HepG2 (cell line): ENCODE data around the gene PXDC1. TPM values are rescaled to one million over a fixed set of nuclear protein-coding genes. Genes with fewer than 3 reads are reported as not detected.

Experiments
- ATAC-seq: fragments of 200-7000 bp; cut with Tn5 transposase; 3 replicates; pipeline ENCODE4 v1.9.1; 2020; ENCODE audit warnings: mild to moderate bottlenecking, moderate library complexity
- BruUV-seq: library from RNA; stranded (reverse); fragments of 400-500 nt; replicated peaks from 2 replicates; lab custom pipeline; 2021; lab: Mats Ljungman, UMichigan
- CTCF ChIA-PET: fragments of 300-600 bp; formaldehyde crosslinking; extraction: SDS; loops from one replicate; lab custom pipeline; 2021; ENCODE audit warnings: low total read pairs, inconsistent platforms, low intra/inter-chr PET ratio; lab: Yijun Ruan, JAX
- POLR2A ChIA-PET: fragments of 350-600 bp; sonication (Branson Sonifier 250); formaldehyde crosslinking; loops from one replicate; lab custom pipeline; 2020; ENCODE audit warnings: antibody characterized with exemption, inconsistent platforms; lab: Yijun Ruan, JAX
- DNase-seq: peaks from one replicate; pipeline ENCODE4 v3.0.0-alpha.2; 2015; ENCODE audit warnings: low spot score
- FAIRE-seq: peaks from 3 replicates; lab custom pipeline; 2011; peaks lifted over from hg19 to GRCh38; lab: Jason Lieb, UNC
- H2AFZ ChIP-seq: one replicate; pipeline ENCODE4 v1.6.1; 2011; ENCODE audit warnings: low read length, inconsistent platforms
- H3K27ac ChIP-seq: fragments of 300-600 bp; 3 replicates; pipeline ENCODE4 v1.8.0; 2011; ENCODE audit warnings: mixed run types, mild to moderate bottlenecking, mixed read lengths, low read length, inconsistent platforms; ENCODE audit not compliant: insufficient read depth; ENCODE audit errors: extremely low read length
- H3K27me3 ChIP-seq, 2 experiments: fragments of 200-600 bp in 1 of 2; 2 replicates in 1 of 2; 3 replicates in 1 of 2; pipeline versions ENCODE4 v1.6.0 to v1.8.0; 2011; ENCODE audit warnings: low read length in 2 of 2, mild to moderate bottlenecking in 2 of 2, moderate library complexity in 2 of 2, inconsistent platforms in 1 of 2; ENCODE audit not compliant: insufficient read depth in 2 of 2, control insufficient read depth in 1 of 2
- H3K36me3 ChIP-seq, 2 experiments: fragments of 200-600 bp in 1 of 2; replicated peaks in 1 of 2; 2 replicates in 1 of 2; 3 replicates in 1 of 2; pipeline versions ENCODE4 v1.5.1 to v1.8.0; 2011; ENCODE audit warnings: low read length in 2 of 2, inconsistent platforms in 1 of 2; ENCODE audit not compliant: insufficient read depth in 2 of 2, control insufficient read depth in 1 of 2
- H3K4me1 ChIP-seq: 2 replicates; pipeline ENCODE4 v1.5.1; 2012; ENCODE audit warnings: low read length, inconsistent platforms; ENCODE audit not compliant: insufficient read depth
- H3K4me2 ChIP-seq: 2 replicates; pipeline ENCODE4 v1.6.0; 2011; ENCODE audit warnings: low read depth, low read length, inconsistent platforms
- H3K4me3 ChIP-seq, 3 experiments: fragments of 200-600 bp in 1 of 3; sonication (generic), shearing (Covaris generic) in 1 of 3; replicated peaks in 1 of 3; 2 replicates each; pipeline ENCODE4 v1.5.1; 2011 to 2016; ENCODE audit warnings: low read length in 3 of 3, inconsistent platforms in 2 of 3, low read depth in 2 of 3, mild to moderate bottlenecking in 2 of 3, control low read depth in 1 of 3, mixed read lengths in 1 of 3; ENCODE audit not compliant: insufficient read depth in 1 of 3
- H3K79me2 ChIP-seq: one replicate; pipeline ENCODE4 v1.6.1; 2011; ENCODE audit warnings: low read length, inconsistent platforms; ENCODE audit not compliant: insufficient read depth
- H3K9ac ChIP-seq: 2 replicates; pipeline ENCODE4 v1.6.0; 2011; ENCODE audit warnings: mild to moderate bottlenecking, low read depth, low read length, inconsistent platforms; ENCODE audit not compliant: insufficient read depth
- H3K9me3 ChIP-seq: 2 replicates; pipeline ENCODE4 v1.5.1; 2012; ENCODE audit warnings: mild to moderate bottlenecking, low read length
- H4K20me1 ChIP-seq: 2 replicates; pipeline ENCODE4 v1.6.0; 2011; ENCODE audit warnings: inconsistent platforms, mild to moderate bottlenecking, low read length, moderate library complexity; ENCODE audit not compliant: insufficient read depth
- E2F2 ChIP-seq: sonication (generic); formaldehyde crosslinking; IDR thresholded peaks from 2 replicates; pipeline ENCODE4 v1.4.0; 2020; ENCODE audit warnings: missing genetic modification reagents, borderline replicate concordance
- FOSL1 ChIP-seq: sonication (generic); formaldehyde crosslinking; IDR thresholded peaks from 2 replicates; pipeline ENCODE4 v1.9.0; 2021; ENCODE audit warnings: missing genetic modification reagents, borderline replicate concordance
- HNRNPK ChIP-seq: fragments of 200-400 bp; formaldehyde crosslinking; IDR thresholded peaks from 2 replicates; pipeline ENCODE4 v1.6.1; 2018; ENCODE audit warnings: low read length, low read depth, moderate library complexity, mild to moderate bottlenecking; ENCODE audit not compliant: poor library complexity, severe bottlenecking
- MEIS2 ChIP-seq: sonication (generic); formaldehyde crosslinking; IDR thresholded peaks from 2 replicates; pipeline ENCODE4 v1.9.0; 2021; ENCODE audit warnings: mild to moderate bottlenecking, missing genetic modification reagents
- MTF2 ChIP-seq: sonication (generic); formaldehyde crosslinking; IDR thresholded peaks from 2 replicates; pipeline ENCODE4 v1.5.0; 2020; ENCODE audit warnings: missing genetic modification reagents, borderline replicate concordance
- POLR2AphosphoS5 ChIP-seq: IDR thresholded peaks from 2 replicates; pipeline ENCODE4 v1.6.1; 2012; ENCODE audit warnings: low read depth, low read length
- SIN3A ChIP-seq: IDR thresholded peaks from 2 replicates; pipeline ENCODE4 v1.6.1; 2011; ENCODE audit warnings: low read depth, mild to moderate bottlenecking, control low read depth, low read length, borderline replicate concordance
- ZMAT3 ChIP-seq: sonication (generic); formaldehyde crosslinking; conservative IDR thresholded peaks from 2 replicates; pipeline ENCODE4 v1.7.0; 2021; ENCODE audit warnings: missing genetic modification reagents
- ZNF577 ChIP-seq: sonication (generic); formaldehyde crosslinking; IDR thresholded peaks from 2 replicates; pipeline ENCODE4 v1.4.0; 2020; ENCODE audit warnings: mild to moderate bottlenecking, low read depth, missing genetic modification reagents, borderline replicate concordance
- WGBS: methylation state at CpG from one replicate; pipeline ENCODE4 v1.1.6; 2017; ENCODE audit warnings: low lambda C conversion rate; 5-methylcytosine and 5-hydroxymethylcytosine counted together
- in situ Hi-C: cut with HindIII; loops from 2 replicates; pipeline ENCODE4 v1.10.0; 2017; ENCODE audit warnings: low pct_unique_long_range_greater_than_20kb; ENCODE audit not compliant: extremely low pct_ligation_motif_present
- intact Hi-C: fragments of 100-400 bp; cut with micrococcal nuclease; formaldehyde crosslinking; loops from one replicate; pipeline ENCODE4 v1.10.0; 2022; ENCODE audit not compliant: unreplicated experiment
- polyA plus RNA-seq, 8 experiments: library from polyadenylated mRNA; depleted of rRNA in 3 of 8; stranded (reverse) in 7 of 8; unstranded in 1 of 8; fragments of >200 nt; fragmentation: Illumina TruSeq in 4 of 8; extraction: Trizol in 4 of 8; gene quantifications; 2 replicates each; pipeline versions ENCODE4 v1.2.1 to v1.2.3, GENCODE V29; 2011 to 2016; ENCODE audit warnings: low read depth in 4 of 8, missing spikeins in 1 of 8, mixed read lengths in 1 of 8; ENCODE audit not compliant: insufficient read depth in 1 of 8
- total RNA-seq, 5 experiments: library from RNA; depleted of rRNA; stranded (reverse); fragments of >200 nt; fragmentation: Illumina TruSeq; extraction: Trizol; gene quantifications; 2 replicates each; pipeline ENCODE4 v1.2.3, GENCODE V29; 2016; ENCODE audit warnings: low read depth in 1 of 5

PXDC1 gene
- total and polyA plus RNA-seq, 2 of the 13 experiments (the other 11 are each of a cell fraction or from before 2014, with no cell fraction given), result 32.4 to 34.7 TPM

GRCh38 chr6:3714111-3714510 is 37.4 kb downstream of the PXDC1 start:
- Histone ChIP-seq H3K9ac (no peak overlapping the region), H3K4me1 (peaks cover 13% of the 10 kb centered on the region; the same call in 1 of the 2 replicates), H3K4me2 (no peak overlapping the region), H4K20me1 (no peaks in the 10 kb centered on the region), H3K9me3 (peaks cover 10% of the 10 kb centered on the region; the same call in 1 of the 2 replicates), H3K27me3 (no peaks in the 10 kb centered on the region), H3K27ac (no peak overlapping the region), H3K4me3 (no peak overlapping the region), H3K79me2 (no peaks in the 10 kb centered on the region), H3K36me3 (no peaks in the 10 kb centered on the region), H2AFZ (no peak overlapping the region)
- FAIRE-seq (no peak), DNase-seq (no peak), ATAC-seq (no peak)
- intact Hi-C loops (no loop called here), in situ Hi-C loops (no loop called here)
- ChIA-PET CTCF (no interaction called here), POLR2A (no interaction called here)
- 90% methylated on average over 4 of the region's 4 CpGs for WGBS
- TF ChIP-seq HNRNPK (no peak), E2F2 (CRISPR knock-in tag) (no peak)
- BruUV-seq, result no TSS peak

- Histone ChIP-seq H3K27ac (no peak overlapping the region), H3K79me2 (no peaks in the 10 kb centered on the region), H3K27me3 (no peaks in the 10 kb centered on the region), H3K36me3 (no peaks in the 10 kb centered on the region), H3K9me3 (peaks cover 10% of the 10 kb centered on the region; the same call in 1 of the 2 replicates), H3K4me1 (peaks cover 16% of the 10 kb centered on the region; the same call in 1 of the 2 replicates), H3K4me2 (no peak overlapping the region), H4K20me1 (no peaks in the 10 kb centered on the region), H2AFZ (no peak overlapping the region), H3K4me3 (no peak overlapping the region), H3K9ac (no peak overlapping the region)
- FAIRE-seq (no peak), ATAC-seq (no peak), DNase-seq (no peak)
- BruUV-seq, result no TSS peak
- 69% methylated on average over 9 of the region's 9 CpGs for WGBS
- POLR2A ChIA-PET, result no interaction called here
- in situ Hi-C loops, result no loop called here
- CTCF ChIA-PET, result no interaction called here
- intact Hi-C loops, result no loop called here
- TF ChIP-seq SIN3A, result no peak
- no peak for TF ChIP-seq FOSL1 (CRISPR knock-in tag)
- no peak for TF ChIP-seq POLR2AphosphoS5
- no peak for TF ChIP-seq MEIS2 (CRISPR knock-in tag)
- no peak for TF ChIP-seq E2F2 (CRISPR knock-in tag)
- TF ChIP-seq ZMAT3 (CRISPR knock-in tag), result no peak
- TF ChIP-seq MTF2 (CRISPR knock-in tag), result no peak
- no peak for TF ChIP-seq ZNF577
These were observed 38.5 kb downstream of the PXDC1 start for GRCh38 chr6:3712827-3713665.
